ENCODE measurements around the gene BABAM1. TPM values are rescaled to one million over a fixed set of nuclear protein-coding genes. Genes with fewer than 3 reads are reported as not detected.
A peak's percentile ranks its signal among the peaks of the same experiment; 100 is the strongest.

Gene BABAM1
- total and polyA plus RNA-seq, 9 of the 15 experiments (the other 6 are each of a cell fraction or from before 2014, with no cell fraction given) = 14.7 to 160 (median 113) TPM

GRCh38 chr19:17309198-17309964 is 42.1 kb downstream of the BABAM1 start, which contains the start of gene DDA1 (continued):
- TF ChIP-seq ATF1 (CRISPR knock-in tag; IDR thresholded peaks at IDR 0.05) (no peak), ATF1 (tag; IDR thresholded peaks at IDR 0.05) (peak; percentile 79), IRF2 (CRISPR knock-in tag; IDR thresholded peaks at IDR 0.05) (no peak), ZNF584 (CRISPR knock-in tag; IDR thresholded peaks at IDR 0.05; ENCODE audit: low read depth) (peak; percentile 9; the same call in 1 of the 2 replicates), FOXA1 (IDR thresholded peaks at IDR 0.05; ENCODE audit: borderline replicate concordance) (no peak), MEF2A (IDR thresholded peaks at IDR 0.05; ENCODE audit: control insufficient read depth, low read depth, low read length) (no peak), CHD2 (IDR thresholded peaks at IDR 0.05; ENCODE audit: low read depth, low read length) (peak; percentile 90), SREBF1 (IDR thresholded peaks at IDR 0.05; ENCODE audit: borderline replicate concordance, low read depth, low read length) (no peak), ETS1 (conservative IDR thresholded peaks at IDR 0.05; ENCODE audit: control insufficient read depth, low read depth, low read length) (peak; percentile 84), KAT2B (IDR thresholded peaks at IDR 0.05; ENCODE audit: low read depth, low read length) (no peak), ZFP91 (CRISPR knock-in tag; IDR thresholded peaks at IDR 0.05) (no peak), ZNF668 (CRISPR knock-in tag; IDR thresholded peaks at IDR 0.05) (no peak), RCOR1 (IDR thresholded peaks at IDR 0.05; ENCODE audit: borderline replicate concordance in 1 of 2, low read depth in 2 of 2, low read length in 2 of 2) (no peak), ZNF143 (CRISPR knock-in tag; IDR thresholded peaks at IDR 0.05) (peak; percentile 93), MITF (IDR thresholded peaks at IDR 0.05) (no peak), ZNF431 (CRISPR knock-in tag; IDR thresholded peaks at IDR 0.05) (no peak), MAFF (IDR thresholded peaks at IDR 0.05; ENCODE audit: low read length) (no peak), FOXM1 (IDR thresholded peaks at IDR 0.05; ENCODE audit: low read depth) (no peak), FOXM1 (CRISPR knock-in tag; IDR thresholded peaks at IDR 0.05; ENCODE audit: low read depth) (no peak), RBFOX2 (IDR thresholded peaks at IDR 0.05; ENCODE audit: low read depth, low read length) (peak; percentile 83), RNF219 (CRISPR knock-in tag; IDR thresholded peaks at IDR 0.05) (no peak), BRF1 (IDR thresholded peaks at IDR 0.05; ENCODE audit: borderline replicate concordance, extremely low read depth, insufficient read length) (no peak), TBL1XR1 (IDR thresholded peaks at IDR 0.05; ENCODE audit: low read length in 2 of 2) (peak in 1 of 2 experiments; percentile 66; a peak in 1 of 4 replicates)

Measured in K562 (cell line).